GM23338 (cell line): ENCODE results near the gene ITGA1.

Source experiments
- EZH2 ChIP-seq: fragments of 200-600 bp; sonication (generic); IDR thresholded peaks from one replicate; pipeline ENCODE4 v1.8.0; 2017; ENCODE audit warnings: antibody characterized with exemption, mild to moderate bottlenecking, low read depth; ENCODE audit not compliant: unreplicated experiment
- EZH2phosphoT487 ChIP-seq: fragments of 200-600 bp; sonication (generic); IDR thresholded peaks from one replicate; pipeline ENCODE4 v1.8.1; 2018; ENCODE audit warnings: antibody characterized with exemption; ENCODE audit not compliant: unreplicated experiment
- JUNB ChIP-seq: IDR thresholded peaks from one replicate; pipeline ENCODE4 v1.6.1; 2016; ENCODE audit warnings: antibody characterized with exemption; ENCODE audit not compliant: unreplicated experiment
- POLR2AphosphoS5 ChIP-seq: IDR thresholded peaks from 2 replicates; pipeline ENCODE4 v1.6.1; 2016; ENCODE audit warnings: antibody characterized with exemption, low read depth
- ZNF114 ChIP-seq: fragments of 250-450 bp; sonication (Bioruptor Pico); IDR thresholded peaks from 2 replicates; pipeline ENCODE4 v1.5.0; 2020; ENCODE audit warnings: mild to moderate bottlenecking, moderate library complexity
- TF ChIP-seq, protein P1 (sequence below), 2 experiments: fragments of 200-600 bp in 1 of 2; sonication (generic) in 1 of 2; conservative IDR thresholded peaks; 2 replicates each; pipeline versions ENCODE4 v1.5.1 to v1.6.1; 2016 to 2017; ENCODE audit warnings: antibody characterized with exemption in 2 of 2, low read depth in 2 of 2, mild to moderate bottlenecking in 2 of 2, moderate library complexity in 1 of 2
- TF ChIP-seq, protein P2 (sequence below): IDR thresholded peaks from one replicate; pipeline ENCODE4 v1.6.1; 2018; ENCODE audit warnings: antibody characterized with exemption; ENCODE audit not compliant: unreplicated experiment
- TF ChIP-seq, protein P3 (sequence below): fragments of 250-450 bp; sonication (Bioruptor Pico); IDR thresholded peaks from 2 replicates; pipeline ENCODE4 v1.5.0; 2020; ENCODE audit warnings: mild to moderate bottlenecking, moderate library complexity

GRCh38 chr5:53006911-53007890 lies 219.5 kb downstream of the ITGA1 start:
- TF ChIP-seq, protein P1, sequence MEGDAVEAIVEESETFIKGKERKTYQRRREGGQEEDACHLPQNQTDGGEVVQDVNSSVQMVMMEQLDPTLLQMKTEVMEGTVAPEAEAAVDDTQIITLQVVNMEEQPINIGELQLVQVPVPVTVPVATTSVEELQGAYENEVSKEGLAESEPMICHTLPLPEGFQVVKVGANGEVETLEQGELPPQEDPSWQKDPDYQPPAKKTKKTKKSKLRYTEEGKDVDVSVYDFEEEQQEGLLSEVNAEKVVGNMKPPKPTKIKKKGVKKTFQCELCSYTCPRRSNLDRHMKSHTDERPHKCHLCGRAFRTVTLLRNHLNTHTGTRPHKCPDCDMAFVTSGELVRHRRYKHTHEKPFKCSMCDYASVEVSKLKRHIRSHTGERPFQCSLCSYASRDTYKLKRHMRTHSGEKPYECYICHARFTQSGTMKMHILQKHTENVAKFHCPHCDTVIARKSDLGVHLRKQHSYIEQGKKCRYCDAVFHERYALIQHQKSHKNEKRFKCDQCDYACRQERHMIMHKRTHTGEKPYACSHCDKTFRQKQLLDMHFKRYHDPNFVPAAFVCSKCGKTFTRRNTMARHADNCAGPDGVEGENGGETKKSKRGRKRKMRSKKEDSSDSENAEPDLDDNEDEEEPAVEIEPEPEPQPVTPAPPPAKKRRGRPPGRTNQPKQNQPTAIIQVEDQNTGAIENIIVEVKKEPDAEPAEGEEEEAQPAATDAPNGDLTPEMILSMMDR (conservative IDR thresholded peaks at IDR 0.05; ENCODE audit: low read depth in 2 of 2) = no peak
- TF ChIP-seq EZH2 = no peak
- TF ChIP-seq, protein P2, sequence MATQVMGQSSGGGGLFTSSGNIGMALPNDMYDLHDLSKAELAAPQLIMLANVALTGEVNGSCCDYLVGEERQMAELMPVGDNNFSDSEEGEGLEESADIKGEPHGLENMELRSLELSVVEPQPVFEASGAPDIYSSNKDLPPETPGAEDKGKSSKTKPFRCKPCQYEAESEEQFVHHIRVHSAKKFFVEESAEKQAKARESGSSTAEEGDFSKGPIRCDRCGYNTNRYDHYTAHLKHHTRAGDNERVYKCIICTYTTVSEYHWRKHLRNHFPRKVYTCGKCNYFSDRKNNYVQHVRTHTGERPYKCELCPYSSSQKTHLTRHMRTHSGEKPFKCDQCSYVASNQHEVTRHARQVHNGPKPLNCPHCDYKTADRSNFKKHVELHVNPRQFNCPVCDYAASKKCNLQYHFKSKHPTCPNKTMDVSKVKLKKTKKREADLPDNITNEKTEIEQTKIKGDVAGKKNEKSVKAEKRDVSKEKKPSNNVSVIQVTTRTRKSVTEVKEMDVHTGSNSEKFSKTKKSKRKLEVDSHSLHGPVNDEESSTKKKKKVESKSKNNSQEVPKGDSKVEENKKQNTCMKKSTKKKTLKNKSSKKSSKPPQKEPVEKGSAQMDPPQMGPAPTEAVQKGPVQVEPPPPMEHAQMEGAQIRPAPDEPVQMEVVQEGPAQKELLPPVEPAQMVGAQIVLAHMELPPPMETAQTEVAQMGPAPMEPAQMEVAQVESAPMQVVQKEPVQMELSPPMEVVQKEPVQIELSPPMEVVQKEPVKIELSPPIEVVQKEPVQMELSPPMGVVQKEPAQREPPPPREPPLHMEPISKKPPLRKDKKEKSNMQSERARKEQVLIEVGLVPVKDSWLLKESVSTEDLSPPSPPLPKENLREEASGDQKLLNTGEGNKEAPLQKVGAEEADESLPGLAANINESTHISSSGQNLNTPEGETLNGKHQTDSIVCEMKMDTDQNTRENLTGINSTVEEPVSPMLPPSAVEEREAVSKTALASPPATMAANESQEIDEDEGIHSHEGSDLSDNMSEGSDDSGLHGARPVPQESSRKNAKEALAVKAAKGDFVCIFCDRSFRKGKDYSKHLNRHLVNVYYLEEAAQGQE = no peak
- TF ChIP-seq, protein P3, sequence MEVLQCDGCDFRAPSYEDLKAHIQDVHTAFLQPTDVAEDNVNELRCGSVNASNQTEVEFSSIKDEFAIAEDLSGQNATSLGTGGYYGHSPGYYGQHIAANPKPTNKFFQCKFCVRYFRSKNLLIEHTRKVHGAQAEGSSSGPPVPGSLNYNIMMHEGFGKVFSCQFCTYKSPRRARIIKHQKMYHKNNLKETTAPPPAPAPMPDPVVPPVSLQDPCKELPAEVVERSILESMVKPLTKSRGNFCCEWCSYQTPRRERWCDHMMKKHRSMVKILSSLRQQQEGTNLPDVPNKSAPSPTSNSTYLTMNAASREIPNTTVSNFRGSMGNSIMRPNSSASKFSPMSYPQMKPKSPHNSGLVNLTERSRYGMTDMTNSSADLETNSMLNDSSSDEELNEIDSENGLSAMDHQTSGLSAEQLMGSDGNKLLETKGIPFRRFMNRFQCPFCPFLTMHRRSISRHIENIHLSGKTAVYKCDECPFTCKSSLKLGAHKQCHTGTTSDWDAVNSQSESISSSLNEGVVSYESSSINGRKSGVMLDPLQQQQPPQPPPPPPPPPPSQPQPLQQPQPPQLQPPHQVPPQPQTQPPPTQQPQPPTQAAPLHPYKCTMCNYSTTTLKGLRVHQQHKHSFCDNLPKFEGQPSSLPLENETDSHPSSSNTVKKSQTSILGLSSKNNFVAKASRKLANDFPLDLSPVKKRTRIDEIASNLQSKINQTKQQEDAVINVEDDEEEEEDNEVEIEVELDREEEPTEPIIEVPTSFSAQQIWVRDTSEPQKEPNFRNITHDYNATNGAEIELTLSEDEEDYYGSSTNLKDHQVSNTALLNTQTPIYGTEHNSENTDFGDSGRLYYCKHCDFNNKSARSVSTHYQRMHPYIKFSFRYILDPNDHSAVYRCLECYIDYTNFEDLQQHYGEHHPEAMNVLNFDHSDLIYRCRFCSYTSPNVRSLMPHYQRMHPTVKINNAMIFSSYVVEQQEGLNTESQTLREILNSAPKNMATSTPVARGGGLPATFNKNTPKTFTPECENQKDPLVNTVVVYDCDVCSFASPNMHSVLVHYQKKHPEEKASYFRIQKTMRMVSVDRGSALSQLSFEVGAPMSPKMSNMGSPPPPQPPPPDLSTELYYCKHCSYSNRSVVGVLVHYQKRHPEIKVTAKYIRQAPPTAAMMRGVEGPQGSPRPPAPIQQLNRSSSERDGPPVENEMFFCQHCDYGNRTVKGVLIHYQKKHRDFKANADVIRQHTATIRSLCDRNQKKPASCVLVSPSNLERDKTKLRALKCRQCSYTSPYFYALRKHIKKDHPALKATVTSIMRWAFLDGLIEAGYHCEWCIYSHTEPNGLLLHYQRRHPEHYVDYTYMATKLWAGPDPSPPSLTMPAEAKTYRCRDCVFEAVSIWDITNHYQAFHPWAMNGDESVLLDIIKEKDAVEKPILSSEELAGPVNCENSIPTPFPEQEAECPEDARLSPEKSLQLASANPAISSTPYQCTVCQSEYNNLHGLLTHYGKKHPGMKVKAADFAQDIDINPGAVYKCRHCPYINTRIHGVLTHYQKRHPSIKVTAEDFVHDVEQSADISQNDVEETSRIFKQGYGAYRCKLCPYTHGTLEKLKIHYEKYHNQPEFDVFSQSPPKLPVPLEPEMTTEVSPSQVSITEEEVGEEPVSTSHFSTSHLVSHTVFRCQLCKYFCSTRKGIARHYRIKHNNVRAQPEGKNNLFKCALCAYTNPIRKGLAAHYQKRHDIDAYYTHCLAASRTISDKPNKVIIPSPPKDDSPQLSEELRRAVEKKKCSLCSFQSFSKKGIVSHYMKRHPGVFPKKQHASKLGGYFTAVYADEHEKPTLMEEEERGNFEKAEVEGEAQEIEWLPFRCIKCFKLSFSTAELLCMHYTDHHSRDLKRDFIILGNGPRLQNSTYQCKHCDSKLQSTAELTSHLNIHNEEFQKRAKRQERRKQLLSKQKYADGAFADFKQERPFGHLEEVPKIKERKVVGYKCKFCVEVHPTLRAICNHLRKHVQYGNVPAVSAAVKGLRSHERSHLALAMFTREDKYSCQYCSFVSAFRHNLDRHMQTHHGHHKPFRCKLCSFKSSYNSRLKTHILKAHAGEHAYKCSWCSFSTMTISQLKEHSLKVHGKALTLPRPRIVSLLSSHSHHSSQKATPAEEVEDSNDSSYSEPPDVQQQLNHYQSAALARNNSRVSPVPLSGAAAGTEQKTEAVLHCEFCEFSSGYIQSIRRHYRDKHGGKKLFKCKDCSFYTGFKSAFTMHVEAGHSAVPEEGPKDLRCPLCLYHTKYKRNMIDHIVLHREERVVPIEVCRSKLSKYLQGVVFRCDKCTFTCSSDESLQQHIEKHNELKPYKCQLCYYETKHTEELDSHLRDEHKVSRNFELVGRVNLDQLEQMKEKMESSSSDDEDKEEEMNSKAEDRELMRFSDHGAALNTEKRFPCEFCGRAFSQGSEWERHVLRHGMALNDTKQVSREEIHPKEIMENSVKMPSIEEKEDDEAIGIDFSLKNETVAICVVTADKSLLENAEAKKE = no peak
- TF ChIP-seq EZH2phosphoT487 = no peak
- no peak for TF ChIP-seq POLR2AphosphoS5
- no peak for TF ChIP-seq ZNF114 (CRISPR knock-in tag)
- TF ChIP-seq JUNB = no peak
